Astrocyte (in vitro differentiated cells and primary cell): ENCODE results near the gene CARD9. TPM values are rescaled to one million over a fixed set of nuclear protein-coding genes. Genes with fewer than 3 reads are reported as not detected.

Experiments used
- DNase-seq: peaks from one replicate; pipeline ENCODE4 v3.0.0-alpha.2; 2010; ENCODE audit warnings: low read depth
- FAIRE-seq: peaks from 2 replicates; lab custom pipeline; 2011; peaks lifted over from hg19 to GRCh38; lab: Jason Lieb, UNC
- H2AFZ ChIP-seq: 2 replicates; pipeline ENCODE4 v1.6.0; 2012; ENCODE audit warnings: low read depth, low read length, inconsistent platforms
- H3K27ac ChIP-seq: 2 replicates; pipeline ENCODE4 v1.5.1; 2011; ENCODE audit warnings: low read depth, low read length, inconsistent platforms
- H3K27me3 ChIP-seq: 2 replicates; pipeline ENCODE4 v1.6.0; 2011; ENCODE audit warnings: low read length, inconsistent platforms; ENCODE audit not compliant: insufficient read depth
- H3K36me3 ChIP-seq: 2 replicates; pipeline ENCODE4 v1.5.1; 2011; ENCODE audit warnings: low read length, inconsistent platforms; ENCODE audit not compliant: insufficient read depth
- H3K4me1 ChIP-seq: 2 replicates; pipeline ENCODE4 v1.5.1; 2011; ENCODE audit warnings: low read length, inconsistent platforms; ENCODE audit not compliant: insufficient read depth
- H3K4me2 ChIP-seq: 2 replicates; pipeline ENCODE4 v1.6.0; 2012; ENCODE audit warnings: low read length, inconsistent platforms
- H3K4me3 ChIP-seq: 2 replicates; pipeline ENCODE4 v1.5.1; 2011; ENCODE audit warnings: low read depth, mild to moderate bottlenecking, low read length, inconsistent platforms; ENCODE audit not compliant: insufficient read depth
- H3K79me2 ChIP-seq: 2 replicates; pipeline ENCODE4 v1.6.0; 2012; ENCODE audit warnings: mild to moderate bottlenecking, low read length, inconsistent platforms; ENCODE audit not compliant: insufficient read depth
- H3K9ac ChIP-seq: 2 replicates; pipeline ENCODE4 v1.6.0; 2012; ENCODE audit warnings: mild to moderate bottlenecking, low read length, inconsistent platforms
- H3K9me3 ChIP-seq: 2 replicates; pipeline ENCODE4 v1.5.1; 2012; ENCODE audit warnings: low read depth, mild to moderate bottlenecking, low read length, inconsistent platforms; ENCODE audit not compliant: insufficient read depth
- H4K20me1 ChIP-seq: 2 replicates; pipeline ENCODE4 v1.6.0; 2012; ENCODE audit warnings: low read length, inconsistent platforms; ENCODE audit not compliant: insufficient read depth
- H3K27ac Mint-ChIP-seq: one replicate; pipeline ENCODE4 v1.8.0; 2021; ENCODE audit warnings: mild to moderate bottlenecking, mixed read lengths; ENCODE audit not compliant: unreplicated experiment
- H3K27me3 Mint-ChIP-seq: one replicate; pipeline ENCODE4 v1.8.0; 2021; ENCODE audit warnings: low read depth, mixed read lengths; ENCODE audit not compliant: unreplicated experiment
- H3K36me3 Mint-ChIP-seq: one replicate; pipeline ENCODE4 v1.8.0; 2021; ENCODE audit warnings: low read depth, mixed read lengths; ENCODE audit not compliant: unreplicated experiment
- H3K4me1 Mint-ChIP-seq: one replicate; pipeline ENCODE4 v1.8.0; 2021; ENCODE audit warnings: low read depth, mixed read lengths; ENCODE audit not compliant: unreplicated experiment
- H3K4me3 Mint-ChIP-seq: one replicate; pipeline ENCODE4 v1.8.0; 2021; ENCODE audit warnings: mild to moderate bottlenecking, moderate library complexity, mixed read lengths; ENCODE audit not compliant: unreplicated experiment
- H3K9me3 Mint-ChIP-seq: one replicate; pipeline ENCODE4 v1.8.0; 2021; ENCODE audit warnings: mild to moderate bottlenecking, mixed read lengths; ENCODE audit not compliant: unreplicated experiment
- CTCF ChIP-seq: IDR thresholded peaks from 2 replicates; pipeline ENCODE4 v1.5.1; 2011; ENCODE audit warnings: low read depth, mild to moderate bottlenecking, inconsistent platforms, low read length, moderate library complexity; ENCODE audit not compliant: insufficient read depth
- EZH2 ChIP-seq: IDR thresholded peaks from 2 replicates; pipeline ENCODE4 v1.6.1; 2012; ENCODE audit warnings: mild to moderate bottlenecking, low read length, inconsistent platforms; ENCODE audit not compliant: insufficient read depth
- total RNA-seq: library from RNA; stranded (reverse); gene quantifications from 2 replicates; pipeline ENCODE4 v1.2.1, GENCODE V29; 2021

Gene CARD9
- total RNA-seq, 1 donor from 2014 or later = 4.2 TPM

GRCh38 chr9:136379401-136379800, 5.9 kb upstream of the CARD9 start:
- Histone ChIP-seq H3K79me2 (no peaks in the 10 kb centered on the region), H2AFZ (no peak overlapping the region), H3K27me3 (no peaks in the 10 kb centered on the region), H3K9ac (no peak overlapping the region), H3K9me3 (no peaks in the 10 kb centered on the region), H3K4me1 (no peaks in the 10 kb centered on the region), H3K4me3 (no peak overlapping the region), H3K4me2 (no peak overlapping the region), H3K36me3 (peaks cover 10% of the 10 kb centered on the region), H3K27ac (no peak overlapping the region), H4K20me1 (peaks cover 4% of the 10 kb centered on the region)
- FAIRE-seq (no peak), DNase-seq (no peak)
- Mint-ChIP-seq H3K4me1 (no peaks in the 10 kb centered on the region), H3K9me3 (no peaks in the 10 kb centered on the region), H3K27ac (no peak overlapping the region), H3K4me3 (no peak overlapping the region), H3K27me3 (no peaks in the 10 kb centered on the region), H3K36me3 (peaks cover 8% of the 10 kb centered on the region)
- TF ChIP-seq EZH2 = no peak
- TF ChIP-seq CTCF = no peak

GRCh38 chr9:136379003-136379287, 5.5 kb upstream of the CARD9 start:
- FAIRE-seq (no peak), DNase-seq (no peak)
- Histone ChIP-seq H3K27me3 (no peaks in the 10 kb centered on the region), H2AFZ (no peak overlapping the region), H3K4me2 (no peak overlapping the region), H3K4me3 (no peak overlapping the region), H3K9me3 (no peaks in the 10 kb centered on the region), H4K20me1 (no peaks in the 10 kb centered on the region), H3K27ac (no peak overlapping the region), H3K36me3 (peaks cover 6% of the 10 kb centered on the region), H3K79me2 (no peaks in the 10 kb centered on the region), H3K9ac (no peak overlapping the region), H3K4me1 (no peaks in the 10 kb centered on the region)
- no peak overlapping the region for H3K27ac Mint-ChIP-seq
- no peaks in the 10 kb centered on the region for H3K4me1 Mint-ChIP-seq
- peaks cover 3% of the 10 kb centered on the region for H3K36me3 Mint-ChIP-seq
- TF ChIP-seq EZH2 (no peak), CTCF (no peak)
- no peaks in the 10 kb centered on the region for H3K27me3 Mint-ChIP-seq
- H3K9me3 Mint-ChIP-seq = no peaks in the 10 kb centered on the region
- no peak overlapping the region for H3K4me3 Mint-ChIP-seq

- Histone ChIP-seq H4K20me1 (no peaks in the 10 kb centered on the region), H3K79me2 (no peaks in the 10 kb centered on the region), H3K36me3 (peaks cover 5% of the 10 kb centered on the region), H3K9ac (no peak overlapping the region), H3K4me1 (no peaks in the 10 kb centered on the region), H3K27me3 (no peaks in the 10 kb centered on the region), H2AFZ (no peak overlapping the region), H3K27ac (no peak overlapping the region), H3K9me3 (no peaks in the 10 kb centered on the region), H3K4me3 (no peak overlapping the region), H3K4me2 (no peak overlapping the region)
- H3K4me1 Mint-ChIP-seq = no peaks in the 10 kb centered on the region
- DNase-seq (no peak), FAIRE-seq (no peak)
- H3K4me3 Mint-ChIP-seq = no peak overlapping the region
- H3K27ac Mint-ChIP-seq = no peak overlapping the region
- no peaks in the 10 kb centered on the region for H3K27me3 Mint-ChIP-seq
- peaks cover 1% of the 10 kb centered on the region for H3K36me3 Mint-ChIP-seq
- H3K9me3 Mint-ChIP-seq = no peaks in the 10 kb centered on the region
- no peak for TF ChIP-seq CTCF
- no peak for TF ChIP-seq EZH2
Observed at GRCh38 chr9:136378170-136379002, 4.9 kb upstream of the CARD9 start.
